H9 (cell line): ENCODE measurements around the gene UFSP1. TPM values are rescaled to one million over a fixed set of nuclear protein-coding genes. Genes with fewer than 3 reads are reported as not detected.

Experiments used
- DNase-seq: peaks from one replicate; pipeline ENCODE4 v3.0.0-alpha.2; 2017
- H2AFZ ChIP-seq: one replicate; pipeline ENCODE4 v1.6.1; 2013; ENCODE audit warnings: mild to moderate bottlenecking, low read length, control low read depth, moderate library complexity
- H2AK5ac ChIP-seq: 2 replicates; pipeline ENCODE4 v1.6.1; 2013; ENCODE audit warnings: low read length, control low read depth, mixed read lengths; ENCODE audit not compliant: insufficient read length
- H2BK120ac ChIP-seq: one replicate; pipeline ENCODE4 v1.6.1; 2013; ENCODE audit warnings: low read depth, mild to moderate bottlenecking, low read length, control low read depth, inconsistent platforms; ENCODE audit not compliant: poor library complexity, severe bottlenecking
- H2BK12ac ChIP-seq: 2 replicates; pipeline ENCODE4 v1.6.1; 2013; ENCODE audit warnings: low read length, control low read depth, mixed read lengths, low read depth; ENCODE audit not compliant: insufficient read length
- H2BK15ac ChIP-seq: 2 replicates; pipeline ENCODE4 v1.6.1; 2013; ENCODE audit warnings: low read depth, low read length, control low read depth
- H2BK20ac ChIP-seq: one replicate; pipeline ENCODE4 v1.6.1; 2013; ENCODE audit warnings: low read depth, mild to moderate bottlenecking, low read length, control low read depth, inconsistent platforms; ENCODE audit not compliant: poor library complexity, severe bottlenecking
- H2BK5ac ChIP-seq: 2 replicates; pipeline ENCODE4 v1.6.1; 2013; ENCODE audit warnings: low read length, control low read depth, mixed read lengths; ENCODE audit not compliant: insufficient read length
- H3K14ac ChIP-seq: 2 replicates; pipeline ENCODE4 v1.6.1; 2013; ENCODE audit warnings: low read length, control low read depth; ENCODE audit not compliant: insufficient read depth
- H3K18ac ChIP-seq: 2 replicates; pipeline ENCODE4 v1.6.1; 2013; ENCODE audit warnings: low read depth, mild to moderate bottlenecking, mixed read lengths, low read length, control low read depth; ENCODE audit not compliant: insufficient read length
- H3K23ac ChIP-seq: 2 replicates; pipeline ENCODE4 v1.6.1; 2013; ENCODE audit warnings: low read length, control low read depth, mixed read lengths, low read depth; ENCODE audit not compliant: insufficient read length
- H3K23me2 ChIP-seq: 2 replicates; pipeline ENCODE4 v1.6.1; 2013; ENCODE audit warnings: low read depth, mild to moderate bottlenecking, mixed read lengths, low read length, control low read depth; ENCODE audit not compliant: insufficient read length, poor library complexity, severe bottlenecking
- H3K27ac ChIP-seq: 2 replicates; pipeline ENCODE4 v1.5.1; 2013; ENCODE audit warnings: low read length, control low read depth, mixed read lengths, low read depth; ENCODE audit not compliant: insufficient read length
- H3K27me3 ChIP-seq: 2 replicates; pipeline ENCODE4 v1.6.1; 2013; ENCODE audit warnings: low read length, control low read depth, inconsistent platforms; ENCODE audit not compliant: insufficient read depth
- H3K4ac ChIP-seq: 2 replicates; pipeline ENCODE4 v1.6.1; 2013; ENCODE audit warnings: low read depth, mild to moderate bottlenecking, control low read depth, inconsistent platforms, low read length, moderate library complexity
- H3K4me1 ChIP-seq: 2 replicates; pipeline ENCODE4 v1.6.1; 2013; ENCODE audit warnings: low read length, control low read depth, inconsistent platforms; ENCODE audit not compliant: insufficient read depth
- H3K4me2 ChIP-seq: 2 replicates; pipeline ENCODE4 v1.6.1; 2013; ENCODE audit warnings: low read length, control low read depth, mixed read lengths; ENCODE audit not compliant: insufficient read length, insufficient read depth
- H3K56ac ChIP-seq: 2 replicates; pipeline ENCODE4 v1.6.1; 2013; ENCODE audit warnings: low read depth, mild to moderate bottlenecking, mixed read lengths, low read length, control low read depth; ENCODE audit not compliant: insufficient read length
- H3K79me1 ChIP-seq: 2 replicates; pipeline ENCODE4 v1.6.1; 2013; ENCODE audit warnings: low read depth, mild to moderate bottlenecking, moderate library complexity, low read length, control low read depth, inconsistent platforms; ENCODE audit not compliant: insufficient read depth, poor library complexity, severe bottlenecking
- H3K79me2 ChIP-seq: 2 replicates; pipeline ENCODE4 v1.6.1; 2013; ENCODE audit warnings: low read length, control low read depth, inconsistent platforms; ENCODE audit not compliant: insufficient read depth
- H3K9ac ChIP-seq: 2 replicates; pipeline ENCODE4 v1.6.1; 2013; ENCODE audit warnings: low read length, control low read depth, mixed read lengths; ENCODE audit not compliant: insufficient read length; ENCODE audit errors: extremely low read depth
- H3K9me3 ChIP-seq: one replicate; pipeline ENCODE4 v1.6.1; 2013; ENCODE audit warnings: low read depth, low read length, inconsistent platforms; ENCODE audit not compliant: control insufficient read depth
- H3T11ph ChIP-seq: one replicate; pipeline ENCODE4 v1.6.1; 2013; ENCODE audit warnings: mild to moderate bottlenecking, low read length, control low read depth, inconsistent platforms
- H4K20me1 ChIP-seq: one replicate; pipeline ENCODE4 v1.6.1; 2013; ENCODE audit not compliant: control insufficient read depth, insufficient read length, insufficient read depth
- H4K5ac ChIP-seq: 2 replicates; pipeline ENCODE4 v1.6.1; 2013; ENCODE audit warnings: low read depth, mild to moderate bottlenecking, mixed read lengths, low read length, control low read depth; ENCODE audit not compliant: insufficient read length
- H4K8ac ChIP-seq: replicated peaks from 2 replicates; pipeline ENCODE4 v1.6.1; 2013; ENCODE audit warnings: low read length, control low read depth, mixed read lengths, low read depth; ENCODE audit not compliant: insufficient read length
- H4K91ac ChIP-seq: 2 replicates; pipeline ENCODE4 v1.6.1; 2013; ENCODE audit warnings: low read depth, mild to moderate bottlenecking, moderate library complexity, mixed read lengths, low read length, control low read depth; ENCODE audit not compliant: insufficient read length
- H3K27ac Mint-ChIP-seq, 3 experiments: 2 replicates in 2 of 3; 3 replicates in 1 of 3; pipeline ENCODE4 v1.8.0; 2020 to 2021; ENCODE audit warnings: mixed read lengths in 3 of 3, mild to moderate bottlenecking in 1 of 3, moderate library complexity in 1 of 3
- H3K27me3 Mint-ChIP-seq: 2 replicates; pipeline ENCODE4 v1.8.0; 2021; ENCODE audit warnings: low read depth, mild to moderate bottlenecking, moderate library complexity, mixed read lengths
- H3K36me3 Mint-ChIP-seq, 3 experiments: 2 replicates in 2 of 3; 3 replicates in 1 of 3; pipeline ENCODE4 v1.8.0; 2020 to 2021; ENCODE audit warnings: low read depth in 3 of 3, mixed read lengths in 3 of 3; ENCODE audit not compliant: insufficient read depth in 1 of 3
- H3K4me1 Mint-ChIP-seq, 2 experiments: 2 replicates each; pipeline ENCODE4 v1.8.0; 2020; ENCODE audit warnings: mixed read lengths in 2 of 2
- H3K4me3 Mint-ChIP-seq, 2 experiments: 2 replicates in 1 of 2; 3 replicates in 1 of 2; pipeline ENCODE4 v1.8.0; 2020 to 2021; ENCODE audit warnings: mild to moderate bottlenecking in 2 of 2, mixed read lengths in 2 of 2, moderate library complexity in 1 of 2
- H3K9me3 Mint-ChIP-seq, 2 experiments: 2 replicates in 1 of 2; 3 replicates in 1 of 2; pipeline ENCODE4 v1.8.0; 2020; ENCODE audit warnings: mild to moderate bottlenecking in 2 of 2, mixed read lengths in 2 of 2, moderate library complexity in 1 of 2
- CTCF ChIP-seq: fragments of 200-600 bp; sonication (generic); conservative IDR thresholded peaks from 3 replicates; pipeline ENCODE4 v1.8.0; 2021; ENCODE audit warnings: antibody characterized with exemption, mild to moderate bottlenecking
- WGBS: extraction: QIAGEN DNeasy Blood & Tissue Kit; methylation state at CpG from one replicate; pipeline ENCODE4 v1.1.7; 2013; ENCODE audit warnings: missing lambda C conversion rate, low lambda C conversion rate, mixed read lengths; ENCODE audit not compliant: insufficient read length; ENCODE audit errors: extremely low coverage; 5-methylcytosine and 5-hydroxymethylcytosine counted together
- total RNA-seq: library from RNA; stranded (reverse); gene quantifications from 2 replicates; pipeline ENCODE4 v1.2.1, GENCODE V29; 2021

The UFSP1 gene
- total RNA-seq, 1 experiment from 2014 or later: 4.3 TPM

- no peaks in the 10 kb centered on the region for H4K20me1 ChIP-seq
- H3K27me3 ChIP-seq: no peaks in the 10 kb centered on the region
- no peak within 1 kb of the TSS for H3K14ac ChIP-seq
- peaks cover 4% of the 10 kb centered on the region for H3K23me2 ChIP-seq
- no peak within 1 kb of the TSS for H4K91ac ChIP-seq
- H3K36me3 Mint-ChIP-seq: peaks cover 3 to 12% (median 10%) of the 10 kb centered on the region in 3 experiments
- DNase-seq: peak; percentile 96
- H3K4me1 Mint-ChIP-seq: peaks cover 6 to 10% of the 10 kb centered on the region in 2 experiments; a peak in 2 of 4 replicates
- H3T11ph ChIP-seq: no peak within 1 kb of the TSS
- no peaks in the 10 kb centered on the region; a peak in 1 of 5 replicates for H3K9me3 Mint-ChIP-seq
- peak; percentile 99 for TF ChIP-seq CTCF
- H2BK120ac ChIP-seq: no peak within 1 kb of the TSS
- no peak within 1 kb of the TSS for H2BK20ac ChIP-seq
- no peak within 1 kb of the TSS for H2BK12ac ChIP-seq
- peak within 1 kb of the TSS; percentile 62 for H3K4me2 ChIP-seq
- no peak within 1 kb of the TSS for H3K27ac ChIP-seq
- H3K23ac ChIP-seq: no peak within 1 kb of the TSS
- no CpG with 5 or more reads among the region's 71 CpGs for WGBS
- no peak within 1 kb of the TSS for H2BK5ac ChIP-seq
- no peaks in the 10 kb centered on the region for H3K9me3 ChIP-seq
- H3K27ac Mint-ChIP-seq: peak within 1 kb of the TSS; percentile 41 to 89 (median 84); a peak in 6 of 7 replicates
- H3K9ac ChIP-seq: peak within 1 kb of the TSS; percentile 65
- H3K56ac ChIP-seq: no peak within 1 kb of the TSS
- H3K79me1 ChIP-seq: peaks cover 3% of the 10 kb centered on the region
- H4K5ac ChIP-seq: no peak within 1 kb of the TSS
- no peak within 1 kb of the TSS for H4K8ac ChIP-seq
- no peak within 1 kb of the TSS for H2AFZ ChIP-seq
- H3K4ac ChIP-seq: no peak within 1 kb of the TSS
- H3K18ac ChIP-seq: no peak within 1 kb of the TSS
- H3K4me1 ChIP-seq: no peaks in the 10 kb centered on the region
- peak within 1 kb of the TSS; percentile 91 to 98 for H3K4me3 Mint-ChIP-seq
- H2BK15ac ChIP-seq: no peak within 1 kb of the TSS
- no peak within 1 kb of the TSS for H2AK5ac ChIP-seq
- no peaks in the 10 kb centered on the region for H3K27me3 Mint-ChIP-seq
- peaks cover 2% of the 10 kb centered on the region; the same call in 1 of the 2 replicates for H3K79me2 ChIP-seq
These were observed 37.3 kb downstream of the UFSP1 start, which contains the start of gene SLC12A9 for GRCh38 chr7:100852048-100852872. Gene SLC12A9 (plus strand): TSS chr7:100852713. CDS start chr7:100854198, 1,485 bp downstream.
